Muscle layer of duodenum (tissue), 2 donors: ENCODE data around the gene HADHA.
A peak's percentile ranks its signal among the peaks of the same experiment; 100 is the strongest.

ENCODE experiments used
- H3K27ac ChIP-seq: one replicate; pipeline ENCODE4 v1.7.0; 2013; ENCODE audit warnings: mild to moderate bottlenecking, low read length
- H3K27me3 ChIP-seq: one replicate; pipeline ENCODE4 v1.7.0; 2013; ENCODE audit warnings: low read depth, mild to moderate bottlenecking, control low read depth, low read length
- H3K36me3 ChIP-seq, 2 donors: one replicate each; pipeline ENCODE4 v1.7.0; 2013; ENCODE audit warnings: low read length in 2 of 2, control low read depth in 1 of 2, mild to moderate bottlenecking in 1 of 2; ENCODE audit not compliant: insufficient read depth in 2 of 2, control insufficient read depth in 1 of 2
- H3K4me1 ChIP-seq, 2 donors: one replicate each; pipeline ENCODE4 v1.7.0; 2013; ENCODE audit warnings: low read length in 2 of 2, mild to moderate bottlenecking in 2 of 2, control low read depth in 1 of 2, moderate library complexity in 1 of 2; ENCODE audit not compliant: insufficient read depth in 2 of 2, control insufficient read depth in 1 of 2
- H3K4me3 ChIP-seq, 2 donors: one replicate each; pipeline ENCODE4 v1.7.0; 2013; ENCODE audit warnings: low read length in 2 of 2, low read depth in 1 of 2, mild to moderate bottlenecking in 1 of 2
- H3K9me3 ChIP-seq, 2 donors: one replicate each; pipeline ENCODE4 v1.7.0; 2013; ENCODE audit warnings: low read length in 2 of 2, control low read depth in 1 of 2, mild to moderate bottlenecking in 1 of 2; ENCODE audit not compliant: control insufficient read depth in 1 of 2
- donor health status: healthy.

HADHA gene

GRCh38 chr2:26157580-26157979, 86.9 kb downstream of the HADHA start:
- Histone ChIP-seq H3K4me1 (no peaks in the 10 kb centered on the region), H3K4me3 (no peak overlapping the region), H3K9me3 (peaks cover 0 to 4% of the 10 kb centered on the region in 2 donors), H3K27ac (no peak overlapping the region), H3K36me3 (no peaks in the 10 kb centered on the region), H3K27me3 (no peaks in the 10 kb centered on the region)

GRCh38 chr2:26150243-26150642, 94.2 kb downstream of the HADHA start:
- Histone ChIP-seq H3K36me3 (no peaks in the 10 kb centered on the region), H3K27me3 (no peaks in the 10 kb centered on the region), H3K4me1 (no peaks in the 10 kb centered on the region), H3K27ac (no peak overlapping the region), H3K4me3 (no peak overlapping the region), H3K9me3 (peaks cover 0 to 4% of the 10 kb centered on the region in 2 donors)

GRCh38 chr2:26148501-26148900, 95.9 kb downstream of the HADHA start:
- Histone ChIP-seq H3K4me3 (no peak overlapping the region), H3K27ac (no peak overlapping the region), H3K9me3 (no peaks in the 10 kb centered on the region), H3K36me3 (no peaks in the 10 kb centered on the region), H3K27me3 (no peaks in the 10 kb centered on the region), H3K4me1 (no peaks in the 10 kb centered on the region)

- Histone ChIP-seq H3K27me3 (no peaks in the 10 kb centered on the region), H3K36me3 (no peaks in the 10 kb centered on the region), H3K4me1 (no peaks in the 10 kb centered on the region), H3K27ac (no peak overlapping the region), H3K4me3 (no peak overlapping the region), H3K9me3 (no peaks in the 10 kb centered on the region)
Observed at GRCh38 chr2:26144953-26145680, 99.3 kb downstream of the HADHA start.

- Histone ChIP-seq H3K36me3 (no peaks in the 10 kb centered on the region), H3K9me3 (no peaks in the 10 kb centered on the region), H3K4me3 (no peak overlapping the region), H3K4me1 (no peaks in the 10 kb centered on the region), H3K27ac (peak overlapping the region; percentile 13), H3K27me3 (no peaks in the 10 kb centered on the region)
Observed at GRCh38 chr2:26144031-26144430, 100.4 kb downstream of the HADHA start.

- no peak overlapping the region for H3K27ac ChIP-seq
- H3K9me3 ChIP-seq = no peaks in the 10 kb centered on the region
- H3K4me3 ChIP-seq = no peak overlapping the region
- H3K27me3 ChIP-seq = no peaks in the 10 kb centered on the region
- H3K36me3 ChIP-seq = no peaks in the 10 kb centered on the region
- H3K4me1 ChIP-seq = no peaks in the 10 kb centered on the region
Observed at GRCh38 chr2:26141145-26141769, 103.2 kb downstream of the HADHA start.
